OCI-LY7 (cell line): ENCODE measurements around the gene RET. TPM values are rescaled to one million over a fixed set of nuclear protein-coding genes. Genes with fewer than 3 reads are reported as not detected.

ENCODE experiments used
- BruUV-seq: library from RNA; stranded (reverse); fragments of 400-500 nt; replicated peaks from 2 replicates; lab custom pipeline; 2021; lab: Mats Ljungman, UMichigan
- CTCF ChIA-PET: fragments of 300-600 bp; sonication (Branson Sonifier 250); formaldehyde crosslinking; loops from one replicate; lab custom pipeline; 2022; ENCODE audit warnings: antibody characterized with exemption; ENCODE audit not compliant: unreplicated experiment; lab: Charles Lee
- POLR2A ChIA-PET: fragments of 300-600 bp; sonication (Branson Sonifier 250); formaldehyde crosslinking; loops from one replicate; lab custom pipeline; 2022; ENCODE audit warnings: antibody characterized with exemption; lab: Charles Lee
- DNase-seq: peaks from one replicate; pipeline ENCODE4 v3.0.0-alpha.2; 2015; ENCODE audit warnings: low spot score
- H2AFZ ChIP-seq: fragments of 200-600 bp; sonication (generic), shearing (Covaris generic); 2 replicates; pipeline ENCODE4 v1.6.1; 2014; ENCODE audit warnings: mild to moderate bottlenecking, antibody characterized with exemption, low read length, moderate library complexity
- H3K27ac ChIP-seq: fragments of 200-600 bp; sonication (generic); 2 replicates; pipeline ENCODE4 v1.5.1; 2014; ENCODE audit warnings: mixed run types, low read depth, mild to moderate bottlenecking, moderate library complexity, low read length, inconsistent platforms; ENCODE audit not compliant: poor library complexity, severe bottlenecking
- H3K36me3 ChIP-seq: fragments of 200-600 bp; sonication (generic); 2 replicates; pipeline ENCODE4 v1.6.1; 2014; ENCODE audit warnings: mild to moderate bottlenecking, antibody characterized with exemption, low read length, moderate library complexity, mixed read lengths; ENCODE audit not compliant: insufficient read depth
- H3K4me1 ChIP-seq: fragments of 200-600 bp; sonication (generic); 2 replicates; pipeline ENCODE4 v1.5.1; 2014; ENCODE audit warnings: mild to moderate bottlenecking, low read length; ENCODE audit not compliant: insufficient read depth, poor library complexity, severe bottlenecking
- H3K4me2 ChIP-seq: fragments of 200-600 bp; sonication (generic); 2 replicates; pipeline ENCODE4 v1.6.1; 2014; ENCODE audit warnings: mild to moderate bottlenecking, low read length
- H3K4me3 ChIP-seq: fragments of 200-600 bp; sonication (generic); 2 replicates; pipeline ENCODE4 v1.5.1; 2014; ENCODE audit warnings: mild to moderate bottlenecking, low read depth, low read length; ENCODE audit not compliant: poor library complexity, severe bottlenecking
- H3K79me2 ChIP-seq: fragments of 200-600 bp; sonication (generic); 2 replicates; pipeline ENCODE4 v1.6.1; 2016; ENCODE audit warnings: low read depth, mild to moderate bottlenecking, low read length, moderate library complexity, mixed read lengths; ENCODE audit not compliant: insufficient read depth
- H3K9me2 ChIP-seq: fragments of 200-600 bp; sonication (generic); 2 replicates; pipeline ENCODE4 v1.6.1; 2016; ENCODE audit warnings: mild to moderate bottlenecking, low read length, mixed read lengths; ENCODE audit not compliant: insufficient read depth
- H3K9me3 ChIP-seq: fragments of 200-600 bp; sonication (generic); 2 replicates; pipeline ENCODE4 v1.6.1; 2014; ENCODE audit warnings: mild to moderate bottlenecking, mixed run types, low read length, mixed read lengths
- H4K20me1 ChIP-seq: fragments of 200-600 bp; sonication (generic); 2 replicates; pipeline ENCODE4 v1.6.1; 2014; ENCODE audit warnings: mild to moderate bottlenecking, antibody characterized with exemption, low read length, moderate library complexity, mixed read lengths; ENCODE audit not compliant: insufficient read depth
- EZH2phosphoT487 ChIP-seq: fragments of 200-600 bp; sonication (generic); IDR thresholded peaks from 2 replicates; pipeline ENCODE4 v1.6.1; 2018; ENCODE audit warnings: low read depth, borderline replicate concordance, mild to moderate bottlenecking, mixed run types, antibody characterized with exemption, low read length, moderate library complexity, mixed read lengths
- intact Hi-C: fragments of 100-400 bp; cut with micrococcal nuclease; formaldehyde crosslinking; loops from one replicate; pipeline ENCODE4 v1.10.0; 2022; ENCODE audit not compliant: unreplicated experiment
- total RNA-seq, 2 experiments: library from RNA; depleted of rRNA in 1 of 2; stranded (reverse); fragments of >200 nt in 1 of 2; shearing (Covaris generic) in 1 of 2; gene quantifications; 2 replicates each; pipeline ENCODE4 v1.2.3, GENCODE V29; 2014 to 2022
- TF ChIP-seq, protein P1 (sequence below): fragments of 200-600 bp; sonication (generic); conservative IDR thresholded peaks from 2 replicates; pipeline ENCODE4 v1.5.1; 2014; ENCODE audit warnings: mild to moderate bottlenecking, antibody characterized with exemption, low read length, moderate library complexity, mixed read lengths

Gene RET
- total RNA-seq, 2 experiments from 2014 or later = 0.06 TPM; not detected in 1

DNA sequence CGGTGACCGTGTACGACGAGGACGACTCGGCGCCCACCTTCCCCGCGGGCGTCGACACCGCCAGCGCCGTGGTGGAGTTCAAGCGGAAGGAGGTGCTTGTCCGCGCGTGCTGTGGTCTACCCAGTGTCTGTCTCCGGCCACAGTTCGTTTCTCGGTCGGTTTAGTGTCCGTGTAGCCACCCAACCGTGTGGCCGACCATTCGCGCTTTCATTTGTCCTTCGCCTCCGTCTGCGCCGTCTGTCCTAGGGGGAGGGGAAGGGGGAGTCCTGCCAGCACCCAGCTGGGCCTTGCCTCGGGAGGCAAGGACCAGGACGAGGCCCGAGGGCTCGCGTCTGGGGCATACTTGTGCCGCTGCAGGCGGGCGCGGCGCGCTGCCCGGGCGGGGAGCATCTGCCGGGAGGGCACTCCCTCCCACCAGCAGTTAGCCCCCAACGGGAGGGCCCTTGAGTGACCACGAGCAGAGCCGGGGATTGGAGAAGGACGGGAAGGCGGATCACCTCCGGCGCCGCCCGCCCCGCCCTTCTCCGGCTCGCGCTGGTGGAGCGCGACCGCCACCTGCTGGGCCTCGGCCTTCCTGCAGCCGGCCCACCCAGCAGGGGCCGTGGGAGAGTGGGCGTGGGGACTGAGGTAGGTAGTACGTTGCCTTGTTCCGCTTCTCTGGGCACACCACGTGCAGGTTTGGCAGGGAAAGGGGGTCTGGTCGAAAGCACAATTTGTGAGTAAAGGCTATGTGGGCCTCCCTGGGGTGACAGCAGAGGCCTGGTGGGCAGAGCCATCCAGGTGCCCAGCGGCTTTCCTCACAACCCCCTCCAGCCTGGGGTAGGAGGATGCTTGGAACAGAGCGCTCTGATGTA lies 28.5 kb downstream of the RET start:
- DNase-seq = peak; percentile 73
- H3K27ac ChIP-seq = no peak overlapping the region
- POLR2A ChIA-PET = no interaction called here
- peak overlapping the region; percentile 82 for H3K4me2 ChIP-seq
- BruUV-seq = no TSS peak
- H3K9me2 ChIP-seq = no peaks in the 10 kb centered on the region
- H3K79me2 ChIP-seq = no peaks in the 10 kb centered on the region
- intact Hi-C loops = loop anchor here (1.0 kb wide), 1 partner anchor 239 kb away; no protein-coding TSS in a partner anchor
- peak overlapping the region; percentile 87; the same call in 1 of the 2 replicates for H2AFZ ChIP-seq
- peaks cover 11% of the 10 kb centered on the region for H3K4me1 ChIP-seq
- TF ChIP-seq EZH2phosphoT487 = no peak
- TF ChIP-seq, protein P1, sequence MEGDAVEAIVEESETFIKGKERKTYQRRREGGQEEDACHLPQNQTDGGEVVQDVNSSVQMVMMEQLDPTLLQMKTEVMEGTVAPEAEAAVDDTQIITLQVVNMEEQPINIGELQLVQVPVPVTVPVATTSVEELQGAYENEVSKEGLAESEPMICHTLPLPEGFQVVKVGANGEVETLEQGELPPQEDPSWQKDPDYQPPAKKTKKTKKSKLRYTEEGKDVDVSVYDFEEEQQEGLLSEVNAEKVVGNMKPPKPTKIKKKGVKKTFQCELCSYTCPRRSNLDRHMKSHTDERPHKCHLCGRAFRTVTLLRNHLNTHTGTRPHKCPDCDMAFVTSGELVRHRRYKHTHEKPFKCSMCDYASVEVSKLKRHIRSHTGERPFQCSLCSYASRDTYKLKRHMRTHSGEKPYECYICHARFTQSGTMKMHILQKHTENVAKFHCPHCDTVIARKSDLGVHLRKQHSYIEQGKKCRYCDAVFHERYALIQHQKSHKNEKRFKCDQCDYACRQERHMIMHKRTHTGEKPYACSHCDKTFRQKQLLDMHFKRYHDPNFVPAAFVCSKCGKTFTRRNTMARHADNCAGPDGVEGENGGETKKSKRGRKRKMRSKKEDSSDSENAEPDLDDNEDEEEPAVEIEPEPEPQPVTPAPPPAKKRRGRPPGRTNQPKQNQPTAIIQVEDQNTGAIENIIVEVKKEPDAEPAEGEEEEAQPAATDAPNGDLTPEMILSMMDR = peak; percentile 93
- CTCF ChIA-PET = no interaction called here
- no peaks in the 10 kb centered on the region for H3K36me3 ChIP-seq
- H4K20me1 ChIP-seq = no peaks in the 10 kb centered on the region
- H3K4me3 ChIP-seq = peak overlapping the region; percentile 60
- H3K9me3 ChIP-seq = no peaks in the 10 kb centered on the region

- H3K79me2 ChIP-seq = no peaks in the 10 kb centered on the region
- peak overlapping the region; percentile 87; the same call in 1 of the 2 replicates for H2AFZ ChIP-seq
- H3K9me3 ChIP-seq = no peaks in the 10 kb centered on the region
- ChIA-PET POLR2A (no interaction called here), CTCF (no interaction called here)
- intact Hi-C loops = loop anchor here (1.0 kb wide), 1 partner anchor 240 kb away; no protein-coding TSS in a partner anchor
- H3K36me3 ChIP-seq = no peaks in the 10 kb centered on the region
- peaks cover 11% of the 10 kb centered on the region for H3K4me1 ChIP-seq
- TF ChIP-seq, protein P1 = no peak
- TF ChIP-seq EZH2phosphoT487 = no peak
- H3K4me3 ChIP-seq = no peak overlapping the region
- no peak for DNase-seq
- no TSS peak for BruUV-seq
- H4K20me1 ChIP-seq = no peaks in the 10 kb centered on the region
- H3K9me2 ChIP-seq = no peaks in the 10 kb centered on the region
- H3K4me2 ChIP-seq = peak overlapping the region; percentile 82; the same call in 1 of the 2 replicates
- H3K27ac ChIP-seq = no peak overlapping the region
Observed at GRCh38 chr10:43105956-43106229, 29.0 kb downstream of the RET start.
